T-helper 1 cell (primary cell): ENCODE measurements around the gene NUDT14.

Experiments used
- DNase-seq, 5 donors: peaks; one replicate each; pipeline ENCODE4 v3.0.0-alpha.2; 2012 to 2020

NUDT14 gene

GRCh38 chr14:105126981-105127329 is 54.2 kb downstream of the NUDT14 start:
- DNase-seq: no peak

GRCh38 chr14:105126126-105126980 is 54.8 kb downstream of the NUDT14 start:
- DNase-seq: no peak

- DNase-seq: no peak
Measured at GRCh38 chr14:105124823-105125222, 56.3 kb downstream of the NUDT14 start.

GRCh38 chr14:105123981-105124765 is 56.9 kb downstream of the NUDT14 start:
- DNase-seq: no peak

- no peak for DNase-seq
Measured at GRCh38 chr14:105123064-105123665, 57.9 kb downstream of the NUDT14 start.
